Stimulated activated CD8-positive, alpha-beta memory T cell treated with anti-CD3 and anti-CD28 coated beads, Interleukin-15, amount 100 ng/mL, for 4 hours (primary cell): ENCODE results near the gene AQP10.
A peak's percentile ranks its signal among the peaks of the same experiment; 100 is the strongest.
"Not testable (repeated sequence)": the region's sequence is repeated elsewhere in the genome, so short reads cannot be mapped to it uniquely, and the experiment has no call there.

Experiments
- DNase-seq, 2 donors: peaks; one replicate each; pipeline ENCODE4 v3.0.0-alpha.2; 2020; ENCODE audit warnings: low read depth in 2 of 2

The AQP10 gene

DNA sequence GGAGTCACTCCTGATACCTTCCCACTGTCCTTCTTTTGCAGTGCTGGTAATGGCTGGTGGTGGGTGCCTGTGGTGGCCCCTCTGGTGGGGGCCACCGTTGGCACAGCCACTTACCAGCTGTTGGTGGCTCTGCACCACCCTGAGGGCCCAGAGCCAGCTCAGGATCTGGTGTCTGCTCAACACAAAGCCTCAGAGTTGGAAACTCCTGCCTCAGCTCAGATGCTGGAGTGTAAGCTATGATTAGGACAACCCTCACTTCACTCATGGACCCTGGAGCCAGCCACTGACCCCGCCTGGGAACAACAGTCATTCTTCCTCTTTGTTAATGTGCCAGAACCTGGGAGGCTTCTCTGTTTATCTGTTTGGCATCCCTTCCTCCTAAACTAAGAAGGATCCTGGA lies 3.3 kb downstream of the AQP10 start:
- DNase-seq = no peak

DNA sequence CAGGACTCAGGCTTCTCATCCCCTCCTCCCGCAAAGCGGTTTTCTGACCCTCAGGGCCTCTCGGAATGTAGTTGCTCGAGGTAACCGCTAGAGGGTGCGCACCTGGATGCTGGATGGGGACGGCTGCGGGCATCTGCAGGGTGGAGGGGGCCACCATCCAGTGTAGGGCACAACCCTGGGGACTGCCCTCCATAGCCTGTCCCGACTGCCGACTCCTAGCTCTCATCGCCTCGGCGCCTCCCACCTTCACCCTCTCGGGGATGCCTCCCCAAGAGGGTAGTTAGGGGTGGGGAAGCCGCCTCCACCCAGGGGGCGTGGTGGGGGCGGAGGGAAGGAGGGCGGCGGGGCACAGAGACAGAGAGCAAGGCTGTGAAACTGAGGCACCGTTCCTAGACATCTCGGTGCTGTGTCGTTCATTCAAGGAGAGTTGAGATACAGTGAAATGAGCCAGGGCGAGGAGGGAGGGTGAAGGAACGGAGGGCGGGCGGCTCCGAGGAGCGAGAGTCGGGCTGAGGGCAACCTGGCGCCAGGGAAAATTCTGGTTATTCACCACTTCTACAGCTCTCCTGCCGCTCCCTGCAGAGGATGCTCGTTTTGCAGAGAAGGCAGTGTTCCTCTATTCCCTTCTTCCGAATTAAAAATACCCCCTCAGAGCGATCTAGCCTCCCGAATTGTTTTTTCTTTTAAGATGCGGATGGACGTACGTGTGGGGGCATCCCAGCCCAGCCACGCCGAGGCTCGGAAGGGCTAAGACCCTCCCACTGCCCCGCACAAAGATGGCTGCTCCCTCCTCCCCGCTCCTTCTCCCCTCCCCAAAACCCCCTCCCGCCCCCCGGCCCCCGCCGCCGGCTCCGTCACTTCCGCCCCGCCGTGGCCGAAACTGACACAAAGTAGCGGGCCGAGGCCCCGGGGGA lies 4.0 kb downstream of the AQP10 start, which contains the start of gene ATP8B2:
ATP8B2 (plus strand) TSS at position 857 of the 914 bp plus-strand sequence. CDS start 2,617 bp downstream, outside the sequence.
- DNase-seq = peak; percentile 63

DNA sequence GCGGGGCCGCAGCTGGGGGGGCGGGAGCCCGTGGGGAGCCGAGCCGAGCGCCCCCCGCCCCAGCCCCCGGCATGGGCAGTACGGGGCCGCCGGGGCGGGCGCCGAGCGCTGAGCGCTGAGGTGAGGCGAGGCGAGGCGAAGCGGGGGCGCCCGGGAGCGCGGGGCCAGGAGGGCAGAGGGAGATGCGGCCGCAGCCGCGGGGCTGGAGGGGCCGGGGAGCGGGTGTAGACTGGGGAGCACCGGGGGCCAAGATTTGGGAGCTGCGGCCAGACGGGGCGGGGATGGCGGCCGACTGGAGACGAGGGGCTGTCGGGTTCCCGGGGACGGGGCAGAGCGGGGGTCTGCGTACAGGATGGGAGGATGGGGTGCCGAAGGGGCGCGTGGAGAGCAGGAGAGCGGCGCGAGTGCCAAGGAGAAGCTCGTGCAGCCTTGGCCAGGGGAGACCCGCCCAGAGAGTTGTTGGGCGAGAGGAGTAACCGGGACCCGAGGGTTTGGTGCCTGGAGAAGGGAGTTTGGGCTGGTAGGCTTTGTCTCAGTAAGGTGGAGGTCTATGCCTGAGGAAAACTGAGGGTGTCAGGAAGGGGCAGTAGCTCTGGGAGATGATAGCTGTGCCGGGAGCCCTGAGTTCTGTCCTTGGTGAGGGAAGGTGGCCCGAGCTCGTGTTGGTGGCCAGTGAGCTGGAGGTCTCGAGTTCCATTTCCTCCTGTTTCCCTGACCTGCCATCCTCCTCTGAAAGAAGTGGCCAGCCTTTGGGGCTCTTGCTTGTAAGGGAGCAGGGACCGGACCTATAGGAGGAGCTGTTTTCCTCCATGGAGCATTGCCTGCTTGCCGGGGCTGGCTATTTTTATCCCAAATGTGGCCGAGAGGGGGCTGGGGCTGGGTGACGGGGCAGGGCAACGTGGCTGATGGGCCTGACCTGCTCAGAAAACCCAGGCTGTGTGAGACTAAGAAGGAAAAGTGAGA lies 5.0 kb downstream of the AQP10 start:
- DNase-seq = no peak

DNA sequence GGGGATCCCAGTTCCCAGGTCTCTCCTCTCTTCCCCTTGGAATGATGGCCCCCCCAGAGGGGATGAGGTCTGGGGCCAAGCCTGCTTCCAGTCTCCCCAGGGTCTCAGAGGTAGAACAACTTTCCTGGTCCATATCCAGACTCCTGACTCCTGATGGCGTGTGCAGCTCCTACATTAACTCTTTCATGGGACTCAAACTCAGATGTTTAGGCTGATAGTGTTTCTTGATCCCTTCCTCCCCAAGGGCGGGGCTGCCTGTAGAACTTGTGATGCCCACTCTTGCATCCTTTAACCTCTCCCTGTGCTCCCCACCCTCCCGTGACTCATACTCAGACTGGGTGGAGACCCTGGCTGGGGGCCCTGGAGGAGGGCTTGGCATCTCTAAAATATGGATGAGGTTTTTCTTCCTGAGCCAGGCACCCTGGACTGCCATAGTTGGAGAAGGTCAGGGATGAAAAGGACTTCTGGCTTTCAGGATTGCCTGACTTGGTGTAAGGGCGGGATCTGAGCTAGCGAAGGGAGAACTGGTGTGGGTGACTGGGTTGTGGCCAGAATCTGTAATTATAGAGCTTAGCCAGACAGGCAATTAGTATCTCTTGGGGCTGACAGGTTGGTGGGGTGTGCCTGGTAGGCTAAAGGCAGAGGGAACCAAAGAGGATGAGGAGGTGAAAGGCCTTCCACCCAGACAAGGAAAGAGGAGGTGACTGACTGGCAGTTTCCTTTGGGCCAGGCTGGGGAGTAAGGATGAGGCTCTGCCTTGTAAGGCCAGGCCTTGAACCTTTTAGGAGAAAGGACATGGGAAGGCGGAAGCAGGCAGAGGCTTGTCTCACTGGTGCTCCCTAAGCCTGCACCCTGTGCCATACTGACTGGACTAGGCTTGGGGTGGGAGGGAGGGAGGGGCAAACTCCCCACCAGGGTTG lies 5.9 kb downstream of the AQP10 start:
- no peak for DNase-seq

DNA sequence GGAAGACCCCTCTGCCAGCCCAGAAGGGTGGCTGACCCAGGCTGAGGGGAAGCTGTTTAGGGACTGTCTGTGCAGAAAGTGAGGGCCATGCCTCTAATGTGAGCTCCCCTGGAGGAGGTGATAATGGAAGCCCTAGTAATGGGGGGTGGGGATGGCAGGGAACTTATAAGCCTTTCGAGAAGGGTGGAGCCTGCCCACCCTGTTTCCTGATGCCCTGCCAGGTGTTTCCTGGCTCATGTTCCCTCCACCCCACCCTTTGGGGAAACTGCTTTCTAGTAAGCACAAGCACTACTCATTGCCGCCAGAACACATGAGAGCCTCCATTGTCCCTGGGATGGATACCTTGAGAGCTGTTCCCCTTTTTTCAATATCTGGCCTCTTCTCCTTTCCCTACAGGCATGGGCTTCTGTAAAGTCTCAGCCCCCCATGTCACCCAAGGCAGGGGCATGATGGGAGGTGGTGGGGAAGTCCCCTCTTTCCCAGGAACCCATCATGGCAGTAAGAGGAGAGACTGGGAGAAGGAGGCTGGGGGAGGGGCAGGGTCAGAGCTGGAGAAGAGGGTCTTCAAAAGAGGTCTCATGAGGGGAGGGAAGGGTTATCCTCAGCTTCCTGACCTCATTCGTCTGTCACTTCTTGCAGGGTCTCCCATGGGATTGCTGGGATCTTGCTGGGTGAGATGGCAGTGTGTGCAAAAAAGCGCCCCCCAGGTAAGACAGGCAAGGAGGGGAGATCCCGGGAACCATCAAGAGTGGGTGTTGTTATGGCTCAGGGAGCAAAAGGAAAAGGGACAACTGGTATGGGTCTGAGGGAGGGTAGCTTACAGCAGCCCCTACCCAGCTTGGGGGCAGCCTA lies 6.8 kb downstream of the AQP10 start:
- DNase-seq = no peak

DNA sequence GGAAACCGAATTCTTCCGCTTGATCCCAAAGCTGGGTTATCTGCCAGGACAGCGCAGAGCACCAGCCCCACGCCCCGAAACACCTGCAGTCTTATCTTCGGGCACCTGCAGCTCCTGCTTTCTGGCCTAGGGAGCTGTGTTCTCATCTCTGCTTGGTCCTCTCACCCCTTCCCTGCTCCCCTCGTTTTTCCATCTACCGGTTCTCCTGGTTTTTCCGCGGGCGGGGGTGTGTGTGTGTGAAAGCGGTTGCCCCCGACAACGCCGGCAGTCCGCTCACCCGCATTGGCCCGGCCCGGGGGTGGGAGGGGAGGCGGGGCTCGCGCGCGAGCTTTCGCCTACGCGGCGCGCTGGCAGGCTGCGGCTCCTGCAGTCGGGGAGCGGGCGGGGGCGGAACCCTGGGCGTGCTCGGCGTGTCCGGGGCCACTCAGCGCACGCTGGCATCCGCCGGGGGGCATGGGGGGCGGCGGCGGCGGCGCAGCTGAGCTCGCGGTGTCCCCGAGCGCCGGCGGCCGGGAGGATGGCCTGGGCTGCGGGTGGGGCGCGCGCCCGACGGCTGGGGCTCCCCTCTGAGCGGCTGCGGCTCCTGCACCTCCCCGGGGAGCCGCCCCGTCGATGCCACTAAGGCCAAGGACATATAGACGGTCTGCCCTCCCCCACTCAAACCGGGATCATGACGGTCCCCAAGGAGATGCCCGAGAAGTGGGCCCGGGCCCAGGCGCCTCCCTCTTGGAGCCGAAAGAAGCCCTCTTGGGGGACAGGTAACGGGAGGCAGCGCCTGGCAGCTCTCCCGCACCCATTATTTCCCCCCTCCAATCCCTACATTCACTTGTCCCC lies 7.6 kb downstream of the AQP10 start:
- DNase-seq = peak; percentile 78 to 84

DNA sequence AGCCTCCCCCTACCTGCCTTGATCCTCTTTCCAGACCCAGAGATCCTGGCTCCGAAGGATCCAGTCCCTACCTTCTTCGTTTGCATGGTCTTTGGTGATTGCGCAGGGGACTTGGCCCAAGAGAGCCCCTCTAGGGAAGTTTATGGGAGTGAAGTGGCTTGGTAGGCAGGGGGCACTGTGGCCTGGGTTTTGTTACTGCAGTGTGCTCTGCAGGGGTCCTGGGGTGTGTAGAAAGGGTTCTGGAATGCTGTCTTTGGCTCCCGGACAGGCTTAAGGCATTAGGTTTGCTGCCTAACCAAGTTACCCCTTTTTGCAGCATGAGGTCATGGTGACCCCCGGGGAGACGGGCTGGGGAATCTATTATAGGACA lies 8.2 kb downstream of the AQP10 start:
- DNase-seq = no peak

DNA sequence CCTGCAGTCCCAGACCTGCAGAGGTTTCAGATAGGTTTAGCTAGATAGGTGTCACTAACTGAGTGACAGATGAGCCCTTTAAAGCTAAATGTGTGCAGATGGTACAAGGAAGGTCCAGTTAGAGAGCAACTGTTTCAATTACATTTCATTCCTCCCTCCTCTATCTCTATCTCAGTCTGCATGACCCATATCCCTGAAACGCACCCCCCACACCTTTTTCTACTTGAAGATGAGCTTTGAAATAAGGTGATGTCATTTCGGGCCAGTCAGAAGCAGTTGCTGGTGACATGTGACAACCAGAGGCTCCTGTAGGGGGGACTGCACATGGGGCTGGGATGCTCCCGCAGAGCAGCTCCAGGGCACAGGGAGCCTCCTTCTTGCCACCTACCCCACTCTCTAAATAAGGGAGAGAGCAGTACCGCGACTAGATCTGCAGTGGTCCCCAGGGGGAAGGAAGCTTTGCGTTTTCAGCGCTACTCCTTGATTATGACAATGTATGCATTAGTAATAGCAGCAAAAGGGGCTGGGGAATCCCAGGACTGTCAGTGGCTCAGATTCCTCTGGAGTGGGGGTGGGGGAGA lies 8.7 kb downstream of the AQP10 start:
- DNase-seq = no peak

DNA sequence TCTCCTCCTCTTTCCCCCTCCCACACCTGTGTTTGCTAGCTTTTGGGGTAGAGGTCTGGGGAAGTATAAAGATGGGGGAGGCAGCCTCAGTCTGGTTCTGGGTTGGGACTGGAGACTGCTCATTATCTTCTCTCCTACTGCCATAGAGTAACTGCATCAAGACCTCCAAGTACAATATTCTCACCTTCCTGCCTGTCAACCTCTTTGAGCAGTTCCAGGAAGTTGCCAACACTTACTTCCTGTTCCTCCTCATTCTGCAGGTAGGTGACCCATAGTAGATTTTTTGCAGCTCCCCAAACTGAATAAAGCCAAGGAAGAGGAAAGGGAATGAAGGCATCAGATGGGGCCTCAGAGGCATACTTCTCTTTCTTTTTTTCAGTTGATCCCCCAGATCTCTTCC lies 9.8 kb downstream of the AQP10 start:
- DNase-seq = no peak

DNA sequence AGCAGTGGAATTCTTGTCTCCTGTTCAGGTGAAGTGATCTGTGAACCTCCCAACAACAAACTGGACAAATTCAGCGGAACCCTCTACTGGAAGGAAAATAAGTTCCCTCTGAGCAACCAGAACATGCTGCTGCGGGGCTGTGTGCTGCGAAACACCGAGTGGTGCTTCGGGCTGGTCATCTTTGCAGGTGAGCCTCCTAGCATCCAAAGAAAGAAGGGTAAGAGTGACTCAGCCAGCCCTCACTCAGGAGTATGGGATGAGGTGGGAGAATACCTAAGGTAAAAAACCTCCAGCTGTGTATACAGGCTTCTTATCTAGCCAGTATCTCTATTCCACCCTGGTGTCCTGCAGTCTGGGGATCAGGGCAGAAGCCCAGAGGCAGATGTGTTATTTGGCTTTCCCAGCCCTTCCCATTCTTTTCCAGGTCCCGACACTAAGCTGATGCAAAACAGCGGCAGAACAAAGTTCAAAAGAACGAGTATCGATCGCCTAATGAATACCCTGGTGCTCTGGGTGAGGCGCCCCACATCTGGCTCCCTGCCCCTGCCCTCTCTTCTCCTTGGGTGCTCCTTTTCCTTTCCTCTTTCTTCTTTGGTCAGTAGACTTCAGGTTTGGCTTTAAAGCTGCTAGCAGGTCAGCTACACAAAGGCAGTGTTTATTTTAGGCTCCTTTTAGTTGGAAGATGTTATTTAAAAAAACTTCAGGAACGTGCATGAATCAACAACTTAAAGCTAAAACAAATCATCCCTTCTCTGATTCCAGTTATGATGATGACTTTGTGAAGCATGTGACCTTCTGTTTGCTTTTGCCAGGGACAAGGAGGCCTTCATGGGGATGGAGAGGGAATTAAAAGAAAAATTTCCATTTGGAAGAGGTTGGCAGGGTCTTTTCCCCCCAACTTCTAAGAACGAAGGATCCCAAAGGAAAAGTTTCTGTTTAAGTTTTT lies 13.5 kb downstream of the AQP10 start:
- no peak for DNase-seq

DNA sequence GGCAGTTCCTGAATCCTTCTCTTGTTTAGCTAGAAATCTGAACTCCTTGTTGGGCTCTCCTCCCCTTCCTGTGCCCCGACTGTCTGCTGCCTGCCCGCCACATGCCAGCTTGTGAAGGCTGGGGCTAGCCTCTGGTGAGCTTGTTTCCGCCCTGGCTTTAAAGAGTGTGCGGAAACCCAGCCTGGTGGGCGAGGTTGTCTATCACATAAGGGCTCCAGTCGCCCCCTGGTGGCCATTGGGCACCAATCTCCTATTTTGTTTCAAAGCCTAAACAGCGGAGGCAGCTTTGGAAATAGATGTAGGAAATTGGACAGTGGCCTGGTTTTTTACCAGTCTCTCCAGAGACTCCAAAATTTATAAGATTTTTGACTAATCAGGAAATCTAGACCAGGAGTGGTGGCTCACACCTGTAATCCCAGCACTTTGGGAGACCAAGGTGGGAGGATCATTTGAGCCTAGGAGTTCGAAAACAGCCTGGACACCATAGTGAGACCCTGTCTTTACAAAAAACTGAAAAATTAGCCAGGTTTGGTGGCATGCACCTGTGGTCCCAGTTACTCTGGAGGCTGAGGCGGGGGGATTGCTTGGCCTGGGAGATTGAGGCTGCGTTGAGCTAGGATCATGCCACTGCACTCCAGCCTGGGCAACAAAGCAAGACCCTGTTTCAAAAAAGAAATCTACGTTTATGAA lies 14.3 kb downstream of the AQP10 start:
- DNase-seq = peak; percentile 74 to 90

DNA sequence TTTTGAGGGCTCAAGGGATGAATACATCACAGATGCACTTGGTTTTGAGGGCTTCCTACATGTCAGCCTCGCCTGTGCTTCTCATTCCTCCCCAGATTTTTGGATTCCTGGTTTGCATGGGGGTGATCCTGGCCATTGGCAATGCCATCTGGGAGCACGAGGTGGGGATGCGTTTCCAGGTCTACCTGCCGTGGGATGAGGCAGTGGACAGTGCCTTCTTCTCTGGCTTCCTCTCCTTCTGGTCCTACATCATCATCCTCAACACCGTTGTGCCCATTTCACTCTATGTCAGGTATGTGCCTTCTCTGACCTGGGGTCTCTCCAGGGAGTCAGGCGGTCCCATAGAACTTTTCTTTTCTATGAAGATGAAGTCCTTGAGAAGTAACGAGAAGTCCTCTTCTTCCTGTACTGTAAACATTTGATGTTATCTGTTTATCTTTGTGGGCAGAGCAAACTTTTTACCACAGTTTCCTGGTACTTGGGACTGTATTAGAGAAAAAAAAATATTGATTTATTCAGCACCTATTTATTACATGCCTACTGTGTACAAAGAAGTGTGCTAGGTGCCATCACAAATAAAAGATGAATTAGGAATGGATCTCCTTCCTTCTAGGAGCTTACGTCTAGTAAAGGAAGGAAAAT lies 16.5 kb downstream of the AQP10 start:
- no peak for DNase-seq

DNA sequence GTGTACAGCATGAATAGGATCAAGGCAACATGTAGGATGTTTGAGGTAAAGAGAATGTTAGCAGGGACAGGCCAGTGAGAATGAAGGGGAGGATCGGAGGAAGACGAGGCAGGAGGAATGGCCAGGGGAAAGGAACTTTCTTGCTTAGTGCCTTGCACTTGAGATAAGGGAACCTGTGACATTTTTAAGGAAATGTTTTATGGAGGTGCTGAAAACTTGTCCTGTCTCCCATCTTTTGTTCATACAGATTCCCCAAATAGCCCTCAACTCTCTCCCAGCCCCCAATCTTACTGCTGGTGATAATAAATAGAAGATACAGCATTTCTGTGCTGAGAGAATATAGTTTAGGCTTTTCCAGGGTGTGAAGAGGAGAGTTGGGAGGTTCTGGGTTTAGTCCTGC lies 18.0 kb downstream of the AQP10 start:
- DNase-seq = no peak

DNA sequence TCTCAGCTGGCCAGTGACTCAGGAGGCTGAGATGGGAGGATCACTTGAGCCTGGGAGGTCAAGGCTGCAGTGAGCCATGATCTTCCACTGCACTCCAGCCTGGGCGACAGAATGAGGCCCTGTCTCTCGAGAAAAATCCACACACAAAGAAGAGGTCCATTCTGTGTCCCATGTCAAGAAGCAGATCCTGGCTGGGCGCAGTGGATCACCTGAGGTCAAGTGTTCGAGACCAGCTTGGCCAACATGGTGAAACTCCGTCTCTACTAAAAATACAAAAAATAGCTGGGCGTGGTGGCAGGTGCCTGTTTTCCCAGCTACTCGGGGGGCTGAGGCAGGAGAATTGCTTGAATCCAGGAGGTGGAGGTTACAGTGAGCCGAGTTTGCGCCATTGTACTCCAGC lies 20.5 kb downstream of the AQP10 start:
- DNase-seq = not testable (repeated sequence)

DNA sequence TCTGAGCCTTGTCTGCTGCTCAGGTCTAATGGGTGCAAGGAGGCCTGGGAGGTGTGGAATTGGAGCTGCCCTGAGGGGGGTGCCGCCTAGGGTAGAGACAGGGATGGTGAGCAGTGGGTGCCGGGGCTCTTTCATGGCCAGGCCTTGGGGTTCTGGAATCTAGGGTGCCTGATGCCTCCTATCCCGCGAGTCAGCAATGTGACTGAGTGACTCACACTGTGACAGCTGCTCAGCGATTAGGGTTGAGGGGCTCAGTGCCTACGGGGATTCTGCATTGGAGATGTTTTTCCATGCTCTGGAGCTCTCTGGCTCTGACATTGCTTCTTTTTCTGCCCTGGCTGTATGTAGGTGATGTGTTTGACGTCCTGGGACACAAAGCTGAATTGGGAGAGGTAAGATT lies 21.2 kb downstream of the AQP10 start:
- no peak for DNase-seq

DNA sequence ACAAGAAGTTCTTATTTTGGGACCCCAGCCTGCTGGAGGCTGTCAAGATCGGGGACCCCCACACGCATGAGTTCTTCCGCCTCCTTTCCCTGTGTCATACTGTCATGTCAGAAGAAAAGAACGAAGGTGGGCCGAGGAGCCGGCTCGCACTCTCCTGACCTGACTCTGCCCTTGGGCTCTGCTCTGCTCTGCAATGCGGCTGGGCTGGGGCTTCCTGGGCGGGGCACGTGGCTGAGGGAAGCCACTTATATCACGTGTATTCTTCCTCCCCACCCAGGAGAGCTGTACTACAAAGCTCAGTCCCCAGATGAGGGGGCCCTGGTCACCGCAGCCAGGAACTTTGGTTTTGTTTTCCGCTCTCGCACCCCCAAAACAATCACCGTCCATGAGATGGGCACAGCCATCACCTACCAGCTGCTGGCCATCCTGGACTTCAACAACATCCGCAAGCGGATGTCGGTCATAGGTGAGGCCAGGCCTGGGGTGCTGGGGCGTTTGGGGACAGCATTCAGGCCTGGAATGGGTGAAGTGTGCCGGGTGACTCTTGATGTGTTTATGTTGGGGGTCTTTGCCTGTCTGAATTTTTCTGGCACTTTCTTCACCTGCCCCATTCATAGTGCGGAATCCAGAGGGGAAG lies 22.1 kb downstream of the AQP10 start:
- DNase-seq = peak; percentile 42 to 54
